Bronchial epithelial cell (primary cell): ENCODE data around the gene LIX1L. TPM values are rescaled to one million over a fixed set of nuclear protein-coding genes. Genes with fewer than 3 reads are reported as not detected.

Experiments
- DNase-seq: peaks from one replicate; pipeline ENCODE4 v3.0.0-alpha.2; 2010; ENCODE audit warnings: low read depth
- FAIRE-seq: peaks from 2 replicates; lab custom pipeline; 2011; peaks lifted over from hg19 to GRCh38; lab: Jason Lieb, UNC
- H3K27me3 ChIP-seq: 2 replicates; pipeline ENCODE4 v1.5.1; 2011; ENCODE audit warnings: low read length; ENCODE audit not compliant: control insufficient read depth, insufficient read depth
- H3K36me3 ChIP-seq: 2 replicates; pipeline ENCODE4 v1.5.1; 2011; ENCODE audit warnings: low read length; ENCODE audit not compliant: control insufficient read depth, insufficient read depth
- H3K4me3 ChIP-seq: 2 replicates; pipeline ENCODE4 v1.5.1; 2011; ENCODE audit warnings: mild to moderate bottlenecking, low read depth, low read length, control low read depth
- total RNA-seq: library from RNA; depleted of rRNA; stranded (reverse); fragments of >200 nt; gene quantifications from 2 replicates; pipeline ENCODE4 v1.2.1, GENCODE V29; 2014
- TF ChIP-seq, protein P1 (sequence below): IDR thresholded peaks from 2 replicates; pipeline ENCODE4 v1.5.1; 2011; ENCODE audit warnings: mild to moderate bottlenecking, moderate library complexity, low read length, control low read depth, inconsistent platforms; ENCODE audit not compliant: insufficient read depth, severe bottlenecking

LIX1L gene
- total RNA-seq, 1 donor from 2014 or later = 3.4 TPM

GRCh38 chr1:145918992-145919939 lies 38.6 kb downstream of the LIX1L start:
- DNase-seq = peak; percentile 27
- Histone ChIP-seq H3K4me3 (peak overlapping the region; percentile 96), H3K36me3 (peaks cover 5% of the 10 kb centered on the region), H3K27me3 (no peaks in the 10 kb centered on the region)
- TF ChIP-seq, protein P1, sequence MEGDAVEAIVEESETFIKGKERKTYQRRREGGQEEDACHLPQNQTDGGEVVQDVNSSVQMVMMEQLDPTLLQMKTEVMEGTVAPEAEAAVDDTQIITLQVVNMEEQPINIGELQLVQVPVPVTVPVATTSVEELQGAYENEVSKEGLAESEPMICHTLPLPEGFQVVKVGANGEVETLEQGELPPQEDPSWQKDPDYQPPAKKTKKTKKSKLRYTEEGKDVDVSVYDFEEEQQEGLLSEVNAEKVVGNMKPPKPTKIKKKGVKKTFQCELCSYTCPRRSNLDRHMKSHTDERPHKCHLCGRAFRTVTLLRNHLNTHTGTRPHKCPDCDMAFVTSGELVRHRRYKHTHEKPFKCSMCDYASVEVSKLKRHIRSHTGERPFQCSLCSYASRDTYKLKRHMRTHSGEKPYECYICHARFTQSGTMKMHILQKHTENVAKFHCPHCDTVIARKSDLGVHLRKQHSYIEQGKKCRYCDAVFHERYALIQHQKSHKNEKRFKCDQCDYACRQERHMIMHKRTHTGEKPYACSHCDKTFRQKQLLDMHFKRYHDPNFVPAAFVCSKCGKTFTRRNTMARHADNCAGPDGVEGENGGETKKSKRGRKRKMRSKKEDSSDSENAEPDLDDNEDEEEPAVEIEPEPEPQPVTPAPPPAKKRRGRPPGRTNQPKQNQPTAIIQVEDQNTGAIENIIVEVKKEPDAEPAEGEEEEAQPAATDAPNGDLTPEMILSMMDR = no peak
- no peak for FAIRE-seq

DNA sequence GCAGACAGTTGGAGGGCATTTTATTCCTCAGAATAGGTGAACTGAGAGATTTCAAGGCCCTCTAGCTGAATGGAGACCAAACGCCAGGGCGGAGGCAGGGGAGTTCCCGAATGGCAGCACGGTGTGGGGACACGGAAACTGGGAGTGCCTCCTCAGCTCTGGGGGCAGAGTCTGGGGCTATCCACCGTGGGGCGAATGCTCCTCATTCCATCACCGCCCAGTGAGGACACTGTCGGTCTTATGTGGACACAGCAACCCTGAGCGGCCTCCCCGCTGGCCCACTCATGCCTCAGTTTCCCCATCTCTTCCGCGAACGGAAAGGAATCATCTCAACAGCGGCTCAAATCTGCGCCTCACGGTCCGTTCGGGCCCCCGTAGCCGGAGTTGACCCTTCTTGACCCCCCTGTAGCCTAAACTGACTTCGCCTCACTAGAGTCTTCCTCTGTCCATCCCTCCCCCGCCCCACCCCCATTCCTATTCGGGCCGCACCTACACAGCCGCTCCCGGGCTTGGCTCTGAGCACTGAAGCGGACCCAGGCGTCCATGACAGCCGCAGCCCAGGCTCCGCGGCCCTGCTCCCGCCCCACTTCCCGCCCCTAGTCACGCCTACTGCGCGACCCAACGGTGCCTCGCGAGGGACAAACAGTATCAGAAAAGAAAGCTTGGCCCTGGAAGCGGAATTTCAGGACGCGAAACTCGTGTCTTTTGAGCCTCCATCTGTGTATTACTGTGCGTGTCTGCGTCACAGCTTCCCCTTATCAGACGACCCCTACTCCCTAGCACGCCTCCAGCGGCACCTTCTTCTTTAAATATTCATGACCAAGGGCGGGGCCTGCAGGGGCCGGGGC lies 39.4 kb downstream of the LIX1L start, which contains the start of gene PEX11B:
PEX11B (minus strand) TSS at position 574 of the 848 bp plus-strand sequence; CDS start at position 545, 29 bp downstream.
- FAIRE-seq = no peak
- Histone ChIP-seq H3K27me3 (no peaks in the 10 kb centered on the region), H3K36me3 (peaks cover 5% of the 10 kb centered on the region), H3K4me3 (peak within 1 kb of the TSS; percentile 96)
- TF ChIP-seq, protein P1 = no peak
- peak; percentile 78 for DNase-seq

- Histone ChIP-seq H3K36me3 (peaks cover 5% of the 10 kb centered on the region), H3K4me3 (peak overlapping the region; percentile 96), H3K27me3 (no peaks in the 10 kb centered on the region)
- TF ChIP-seq, protein P1 = no peak
- no peak for DNase-seq
- FAIRE-seq = no peak
These were observed 40.2 kb downstream of the LIX1L start for GRCh38 chr1:145917595-145917994.

DNA sequence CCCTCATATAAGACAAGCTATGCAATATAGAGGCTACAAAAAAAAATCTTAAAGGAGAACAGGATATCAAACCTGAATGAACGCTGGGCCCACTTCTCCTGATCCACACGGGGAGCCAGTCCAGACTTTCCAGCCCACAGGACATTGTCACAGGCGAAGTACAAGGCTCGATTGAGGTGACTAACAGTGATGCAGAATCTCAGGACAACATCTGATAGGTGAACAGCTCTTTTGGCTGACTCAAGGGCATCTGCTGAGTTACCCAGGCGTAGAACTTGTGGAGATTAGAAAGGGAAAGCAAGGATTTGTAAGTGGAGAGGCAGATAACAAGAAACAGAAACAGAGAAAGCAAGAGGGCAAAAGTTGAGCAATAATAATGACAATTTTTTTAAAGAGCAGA lies 41.1 kb downstream of the LIX1L start:
- peaks cover 7% of the 10 kb centered on the region for H3K36me3 ChIP-seq
- FAIRE-seq (no peak), DNase-seq (no peak)
- TF ChIP-seq, protein P1 = no peak
- no peak overlapping the region for H3K4me3 ChIP-seq
- H3K27me3 ChIP-seq = no peaks in the 10 kb centered on the region

- no peak overlapping the region for H3K4me3 ChIP-seq
- DNase-seq (no peak), FAIRE-seq (no peak)
- TF ChIP-seq, protein P1 = no peak
- no peaks in the 10 kb centered on the region for H3K27me3 ChIP-seq
- H3K36me3 ChIP-seq = peaks cover 9% of the 10 kb centered on the region
These were observed 45.6 kb downstream of the LIX1L start for GRCh38 chr1:145912128-145912641.
